ENCODE data around the gene FAM3B.
"Not testable (repeated sequence)": the region's sequence is repeated elsewhere in the genome, so short reads cannot be mapped to it uniquely, and the experiment has no call there.

Gene FAM3B

GRCh38 chr21:41350436-41351155 lies 34.0 kb downstream of the FAM3B start:
- no peak for DNase-seq (ENCODE audit: low spot score)

- no peak for DNase-seq (ENCODE audit: low spot score)
Measured at GRCh38 chr21:41357546-41357945, 40.9 kb downstream of the FAM3B start.

GRCh38 chr21:41358193-41359166 lies 41.9 kb downstream of the FAM3B start:
- DNase-seq (ENCODE audit: low spot score) = no peak

- no peak for DNase-seq (ENCODE audit: low spot score)
Measured at GRCh38 chr21:41359286-41359685, 42.7 kb downstream of the FAM3B start.

GRCh38 chr21:41359754-41360071 lies 43.1 kb downstream of the FAM3B start:
- DNase-seq (ENCODE audit: low spot score) = not testable (repeated sequence)

- DNase-seq (ENCODE audit: low spot score) = no peak
Measured at GRCh38 chr21:41360072-41360821, 43.6 kb downstream of the FAM3B start.

GRCh38 chr21:41361053-41361785 lies 44.6 kb downstream of the FAM3B start:
- no peak for DNase-seq (ENCODE audit: low spot score)

GRCh38 chr21:41361786-41362604 lies 45.4 kb downstream of the FAM3B start, which contains the start of gene MX2:
TSS of gene MX2 (plus strand) at chr21:41362027. CDS start at chr21:41376907, 14,880 bp downstream.
- peak; percentile 55 for DNase-seq (ENCODE audit: low spot score)

GRCh38 chr21:41362605-41363369 lies 46.2 kb downstream of the FAM3B start:
- DNase-seq (ENCODE audit: low spot score) = no peak

GRCh38 chr21:41363370-41364270 lies 47.0 kb downstream of the FAM3B start:
- no peak for DNase-seq (ENCODE audit: low spot score)

- DNase-seq (ENCODE audit: low spot score) = no peak
Measured at GRCh38 chr21:41364308-41364707, 47.7 kb downstream of the FAM3B start.

- DNase-seq (ENCODE audit: low spot score) = no peak
Measured at GRCh38 chr21:41365377-41366107, 48.9 kb downstream of the FAM3B start.

- no peak for DNase-seq (ENCODE audit: low spot score)
Measured at GRCh38 chr21:41366522-41367151, 50.0 kb downstream of the FAM3B start.

GRCh38 chr21:41367301-41367944 lies 50.8 kb downstream of the FAM3B start:
- no peak for DNase-seq (ENCODE audit: low spot score)

- DNase-seq (ENCODE audit: low spot score) = peak; percentile 25
Measured at GRCh38 chr21:41367945-41368734, 51.5 kb downstream of the FAM3B start.

GRCh38 chr21:41368735-41369104 lies 52.1 kb downstream of the FAM3B start:
- DNase-seq (ENCODE audit: low spot score) = no peak

All from pons (tissue), 1 donor.